Body of pancreas (tissue), 4 donors: ENCODE results near the gene ARPP19. TPM values are rescaled to one million over a fixed set of nuclear protein-coding genes. Genes with fewer than 3 reads are reported as not detected.

Source experiments
- ATAC-seq: fragments of 150-250 bp; one replicate; pipeline ENCODE4 v1.9.1; 2016
- DNase-seq, 4 donors: peaks; one replicate each; pipeline ENCODE4 v3.0.0-alpha.2; 2019
- H3K27ac ChIP-seq, 4 donors: fragments of 200-600 bp; sonication (generic); 1 replicate in 3 of 4; 2 replicates in 1 of 4; pipeline versions ENCODE4 v1.5.1 to v1.6.1; 2016 to 2019; ENCODE audit warnings: mild to moderate bottlenecking in 1 of 4, mixed read lengths in 1 of 4, moderate library complexity in 1 of 4
- H3K27me3 ChIP-seq, 2 donors: fragments of 200-600 bp; sonication (generic); one replicate each; pipeline ENCODE4 v1.6.0; 2016; ENCODE audit warnings: mild to moderate bottlenecking in 1 of 2
- H3K36me3 ChIP-seq, 2 donors: fragments of 200-600 bp; sonication (generic); replicated peaks in 1 of 2; 2 replicates each; pipeline ENCODE4 v1.5.1; 2016; ENCODE audit warnings: low read depth in 2 of 2; ENCODE audit not compliant: insufficient read depth in 1 of 2
- H3K4me1 ChIP-seq: fragments of 200-600 bp; sonication (generic); one replicate; pipeline ENCODE4 v1.6.0; 2016
- H3K4me3 ChIP-seq, 2 donors: fragments of 200-600 bp; sonication (generic); 1 replicate in 1 of 2; 2 replicates in 1 of 2; pipeline ENCODE4 v1.5.1; 2016 to 2019
- H3K9me3 ChIP-seq, 3 donors: fragments of 200-600 bp; sonication (generic); 1 replicate in 2 of 3; 2 replicates in 1 of 3; pipeline ENCODE4 v1.5.1; 2016
- CTCF ChIP-seq, 7 experiments: fragments of 450-650 bp in 4 of 7; fragments of 200-600 bp in 3 of 7; sonication (generic) in 3 of 7; IDR thresholded peaks; one replicate each; pipeline ENCODE4 v1.5.1; 2016 to 2019; ENCODE audit warnings: antibody characterized with exemption in 7 of 7
- POLR2A ChIP-seq, 3 donors: fragments of 450-650 bp; IDR thresholded peaks; one replicate each; pipeline ENCODE4 v1.6.1; 2016; ENCODE audit warnings: antibody characterized with exemption in 3 of 3, mild to moderate bottlenecking in 2 of 3
- WGBS, 2 donors: methylation state at CpG; one replicate each; pipeline ENCODE4 v1.1.5; 2017; 5-methylcytosine and 5-hydroxymethylcytosine counted together
- intact Hi-C: fragments of 100-400 bp; cut with DNase I; formaldehyde crosslinking; loops from one replicate; pipeline ENCODE4 v1.15.1; 2023
- total RNA-seq, 2 donors: library from RNA; depleted of rRNA; stranded (reverse); fragments of >200 nt; gene quantifications; one replicate each; pipeline ENCODE4 v1.1.0, GENCODE V29; 2016

The ARPP19 gene
- total RNA-seq, 2 donors from 2014 or later, result 37.2 to 65.4 TPM

DNA sequence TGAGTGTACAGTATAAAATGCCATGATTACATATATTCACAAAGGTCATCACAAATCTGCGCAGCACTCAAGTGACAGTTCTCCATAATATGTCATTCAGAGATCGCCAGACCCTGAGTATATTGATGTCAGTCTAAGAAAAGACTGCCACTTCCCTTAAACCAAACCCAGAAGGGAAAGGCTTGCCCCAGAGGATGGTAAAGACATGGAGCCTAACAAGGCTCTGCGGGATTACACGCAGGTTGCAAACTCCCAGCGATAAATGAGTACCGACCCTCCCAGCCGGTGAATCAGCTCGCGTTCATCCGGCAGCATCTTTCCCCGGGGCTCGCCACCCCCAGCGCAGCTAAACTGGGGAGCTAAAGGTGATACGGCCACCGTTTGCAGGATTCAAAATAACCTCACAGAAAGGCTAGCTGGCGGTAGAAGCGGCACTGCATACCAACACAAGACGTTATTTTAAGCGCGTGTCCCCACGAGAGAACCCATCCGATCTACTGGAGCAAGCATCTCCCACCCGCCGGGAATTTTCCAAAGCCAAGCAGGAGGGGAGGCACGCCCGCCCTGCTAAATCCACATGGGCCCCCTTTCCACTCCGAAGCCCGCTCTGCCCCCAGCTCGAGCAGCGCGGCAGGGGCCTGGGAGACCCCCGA is 40.8 kb downstream of the ARPP19 start:
- Histone ChIP-seq H3K36me3 (no peaks in the 10 kb centered on the region), H3K9me3 (no peaks in the 10 kb centered on the region), H3K27me3 (no peaks in the 10 kb centered on the region), H3K4me3 (peak overlapping the region; percentile 66 to 94), H3K4me1 (peaks cover 17% of the 10 kb centered on the region), H3K27ac (peak overlapping the region; percentile 17 to 73 (median 42))
- WGBS, 2 donors, result 2 to 10% methylated on average over 10 to 32 of the region's 32 CpGs
- intact Hi-C loops, result no loop called here
- TF ChIP-seq CTCF (IDR thresholded peaks at IDR 0.05), result no peak
- no peak for TF ChIP-seq POLR2A (IDR thresholded peaks at IDR 0.05)
- ATAC-seq, result peak; percentile 16
- peak in 3 of 4 donors; percentile 8 to 27 (median 14) for DNase-seq

DNA sequence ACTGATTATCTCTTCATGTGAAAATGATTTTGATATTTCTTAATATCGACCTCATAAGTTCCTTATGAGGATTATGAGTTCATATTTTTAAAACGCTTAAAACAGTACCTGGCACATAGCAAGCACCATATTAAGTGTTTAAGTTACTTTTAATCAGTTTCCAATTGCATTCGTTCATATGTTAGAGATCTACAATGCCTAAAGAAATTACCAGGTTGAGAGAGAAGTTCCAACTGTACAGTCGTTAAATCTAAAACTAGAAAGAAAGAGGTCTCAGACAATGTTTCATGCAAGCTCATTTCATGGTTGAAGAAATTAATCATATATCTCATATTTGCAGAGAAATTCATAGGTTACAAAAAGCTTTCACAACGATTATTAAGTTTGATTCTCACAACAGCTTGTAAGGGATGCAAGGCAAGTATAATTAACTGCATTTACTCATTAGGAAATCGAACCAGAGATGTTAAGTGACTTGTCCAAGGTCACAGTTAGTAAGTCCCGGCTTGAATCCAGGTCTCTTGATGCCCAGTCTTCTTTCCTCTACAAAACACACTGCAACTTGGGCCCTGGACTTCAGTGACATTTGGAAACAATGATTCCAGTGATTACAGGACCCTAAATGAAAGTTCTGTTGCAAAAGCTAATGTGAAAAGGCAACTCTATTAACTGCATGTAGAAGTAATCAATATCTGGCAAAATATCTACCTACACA is 41.5 kb downstream of the ARPP19 start:
- no peak overlapping the region for H3K27ac ChIP-seq
- peaks cover 17% of the 10 kb centered on the region for H3K4me1 ChIP-seq
- no peak for DNase-seq
- no peak for TF ChIP-seq POLR2A (IDR thresholded peaks at IDR 0.05)
- TF ChIP-seq CTCF (IDR thresholded peaks at IDR 0.05), result no peak
- ATAC-seq, result no peak
- intact Hi-C loops, result no loop called here
- no peaks in the 10 kb centered on the region for H3K27me3 ChIP-seq
- 49 to 50% methylated on average over 7 of the region's 7 CpGs for WGBS, 2 donors
- H3K36me3 ChIP-seq, result no peaks in the 10 kb centered on the region
- H3K9me3 ChIP-seq, result no peaks in the 10 kb centered on the region
- H3K4me3 ChIP-seq, result no peak overlapping the region

- TF ChIP-seq CTCF (IDR thresholded peaks at IDR 0.05) (no peak), POLR2A (IDR thresholded peaks at IDR 0.05) (no peak)
- no peaks in the 10 kb centered on the region for H3K9me3 ChIP-seq
- no peak overlapping the region for H3K4me3 ChIP-seq
- H3K36me3 ChIP-seq, result no peaks in the 10 kb centered on the region
- no peak overlapping the region for H3K27ac ChIP-seq
- no peak for ATAC-seq
- peaks cover 12% of the 10 kb centered on the region for H3K4me1 ChIP-seq
- 90 to 92% methylated on average over 4 of the region's 4 CpGs for WGBS, 2 donors
- no peaks in the 10 kb centered on the region for H3K27me3 ChIP-seq
- no peak for DNase-seq
- intact Hi-C loops, result no loop called here
These were observed 44.4 kb downstream of the ARPP19 start for GRCh38 chr15:52524223-52525136.

DNA sequence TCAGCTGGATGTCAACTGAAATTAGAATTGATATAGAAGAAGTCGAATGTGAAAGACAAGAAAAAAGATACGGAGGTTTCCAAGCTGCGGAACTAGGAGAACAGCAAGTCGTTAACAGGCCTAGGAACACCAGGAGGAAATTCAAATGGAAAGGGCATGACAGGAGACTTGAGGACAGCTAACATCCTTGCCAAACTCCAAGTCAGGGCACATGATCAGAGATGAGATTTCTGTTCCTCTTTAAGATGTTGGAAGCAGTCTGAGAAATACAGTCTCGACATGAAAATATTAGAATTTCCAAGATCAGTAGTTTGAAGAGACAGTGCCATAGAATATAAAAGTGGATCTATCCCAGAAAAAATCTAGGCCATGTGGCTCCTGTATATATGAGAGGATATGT is 45.2 kb downstream of the ARPP19 start:
- no peak overlapping the region for H3K27ac ChIP-seq
- TF ChIP-seq POLR2A (IDR thresholded peaks at IDR 0.05), result no peak
- no peak for TF ChIP-seq CTCF (IDR thresholded peaks at IDR 0.05)
- no peak overlapping the region for H3K4me3 ChIP-seq
- H3K4me1 ChIP-seq, result peaks cover 8% of the 10 kb centered on the region
- no peaks in the 10 kb centered on the region for H3K27me3 ChIP-seq
- ATAC-seq (no peak), DNase-seq (no peak)
- intact Hi-C loops, result no loop called here
- no peaks in the 10 kb centered on the region for H3K9me3 ChIP-seq
- H3K36me3 ChIP-seq, result no peaks in the 10 kb centered on the region
- 68 to 78% methylated on average over 4 of the region's 5 CpGs for WGBS, 2 donors
